ENCODE data around the gene NKAIN1. TPM values are rescaled to one million over a fixed set of nuclear protein-coding genes. Genes with fewer than 3 reads are reported as not detected.

Gene NKAIN1
- total RNA-seq, 2 donors from 2014 or later, result not detected

DNA sequence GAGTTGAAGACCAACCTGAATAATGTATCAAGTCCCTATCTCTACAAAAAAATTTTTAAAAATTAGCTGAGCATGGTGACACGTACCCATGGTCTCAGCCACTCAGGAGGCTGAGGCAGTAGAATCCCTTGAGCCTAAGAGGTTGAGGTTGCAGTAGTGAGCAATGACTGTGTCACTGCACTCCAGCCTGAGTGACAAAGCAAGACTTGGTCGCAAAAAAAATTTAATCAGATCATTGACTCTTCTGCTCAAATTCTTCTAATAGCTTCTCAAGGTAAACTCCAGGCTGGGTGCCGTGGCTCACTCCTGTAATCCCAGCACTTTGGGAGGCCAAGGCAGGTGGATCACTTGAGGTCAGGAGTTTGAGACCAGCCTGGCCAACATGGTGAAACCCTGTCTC lies 88.3 kb downstream of the NKAIN1 start:
- no peaks in the 10 kb centered on the region for H3K27me3 ChIP-seq
- H3K9me3 ChIP-seq, result no peaks in the 10 kb centered on the region
- H3K4me1 ChIP-seq, result peaks cover 12% of the 10 kb centered on the region
- intact Hi-C loops (cut with DNase I), result no loop called here
- H3K4me3 ChIP-seq, result no peak overlapping the region
- TF ChIP-seq, protein P1, sequence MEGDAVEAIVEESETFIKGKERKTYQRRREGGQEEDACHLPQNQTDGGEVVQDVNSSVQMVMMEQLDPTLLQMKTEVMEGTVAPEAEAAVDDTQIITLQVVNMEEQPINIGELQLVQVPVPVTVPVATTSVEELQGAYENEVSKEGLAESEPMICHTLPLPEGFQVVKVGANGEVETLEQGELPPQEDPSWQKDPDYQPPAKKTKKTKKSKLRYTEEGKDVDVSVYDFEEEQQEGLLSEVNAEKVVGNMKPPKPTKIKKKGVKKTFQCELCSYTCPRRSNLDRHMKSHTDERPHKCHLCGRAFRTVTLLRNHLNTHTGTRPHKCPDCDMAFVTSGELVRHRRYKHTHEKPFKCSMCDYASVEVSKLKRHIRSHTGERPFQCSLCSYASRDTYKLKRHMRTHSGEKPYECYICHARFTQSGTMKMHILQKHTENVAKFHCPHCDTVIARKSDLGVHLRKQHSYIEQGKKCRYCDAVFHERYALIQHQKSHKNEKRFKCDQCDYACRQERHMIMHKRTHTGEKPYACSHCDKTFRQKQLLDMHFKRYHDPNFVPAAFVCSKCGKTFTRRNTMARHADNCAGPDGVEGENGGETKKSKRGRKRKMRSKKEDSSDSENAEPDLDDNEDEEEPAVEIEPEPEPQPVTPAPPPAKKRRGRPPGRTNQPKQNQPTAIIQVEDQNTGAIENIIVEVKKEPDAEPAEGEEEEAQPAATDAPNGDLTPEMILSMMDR (IDR thresholded peaks at IDR 0.05), result no peak
- TF ChIP-seq POLR2A (IDR thresholded peaks at IDR 0.05), result no peak
- DNase-seq (no peak), ATAC-seq (no peak)
- 78 to 85% methylated on average over 3 of the region's 3 CpGs for WGBS, 2 donors
- no peak overlapping the region for H3K27ac ChIP-seq
- H3K36me3 ChIP-seq (replicated peaks in 1 of 2; ENCODE audit: insufficient read depth in 1 of 2, low read depth in 2 of 2), result no peaks in the 10 kb centered on the region

DNA sequence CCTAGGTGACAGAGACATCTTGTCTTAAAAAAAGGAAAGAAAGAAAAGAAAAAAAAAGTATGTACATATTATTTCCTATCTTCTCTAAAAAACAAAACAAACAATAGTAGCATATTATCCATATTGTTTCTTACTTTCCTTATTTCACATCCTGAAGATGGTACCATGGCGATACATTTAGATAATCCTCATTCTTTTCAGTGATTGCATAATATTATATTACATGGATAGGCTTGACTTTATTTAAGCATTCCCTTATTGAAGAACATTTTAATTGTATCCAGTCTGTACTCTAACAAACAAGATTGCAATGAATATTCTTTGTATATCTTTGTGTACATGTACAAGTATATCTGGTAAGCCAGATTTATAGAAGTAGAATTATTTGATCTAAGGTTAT lies 91.3 kb downstream of the NKAIN1 start:
- WGBS, 2 donors, result 88 to 97% methylated on average over 1 of the region's 1 CpG
- H3K27me3 ChIP-seq, result no peaks in the 10 kb centered on the region
- TF ChIP-seq, protein P1 (IDR thresholded peaks at IDR 0.05), result no peak
- no peak for TF ChIP-seq POLR2A (IDR thresholded peaks at IDR 0.05)
- no peaks in the 10 kb centered on the region for H3K4me1 ChIP-seq
- no peaks in the 10 kb centered on the region for H3K9me3 ChIP-seq
- H3K36me3 ChIP-seq (replicated peaks in 1 of 2; ENCODE audit: insufficient read depth in 1 of 2, low read depth in 2 of 2), result no peaks in the 10 kb centered on the region
- H3K27ac ChIP-seq, result no peak overlapping the region
- DNase-seq (no peak), ATAC-seq (no peak)
- intact Hi-C loops (cut with DNase I), result no loop called here
- H3K4me3 ChIP-seq, result no peak overlapping the region

DNA sequence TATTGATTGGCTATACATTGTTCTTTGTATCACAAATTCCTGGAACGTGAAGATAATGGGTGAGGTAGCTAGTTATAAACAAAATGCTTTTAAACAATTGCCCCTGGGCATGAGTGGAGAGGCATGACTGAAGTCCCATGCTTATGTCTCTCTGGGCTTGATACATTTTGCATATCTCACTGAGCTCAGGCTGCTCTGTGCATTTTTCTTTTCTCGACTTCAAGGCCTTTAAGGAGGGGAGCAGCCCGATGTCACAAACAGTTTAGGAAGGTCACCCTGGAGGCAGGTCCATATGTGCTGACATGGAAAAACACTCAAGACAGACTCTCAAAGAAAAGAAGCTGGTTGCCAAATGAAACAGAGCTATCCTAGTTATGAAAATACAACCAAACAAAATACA lies 94.0 kb downstream of the NKAIN1 start:
- H3K4me1 ChIP-seq, result no peaks in the 10 kb centered on the region
- H3K9me3 ChIP-seq, result no peaks in the 10 kb centered on the region
- WGBS, 2 donors, result 13 to 29% methylated on average over 3 of the region's 3 CpGs
- no peaks in the 10 kb centered on the region for H3K27me3 ChIP-seq
- H3K36me3 ChIP-seq (replicated peaks in 1 of 2; ENCODE audit: insufficient read depth in 1 of 2, low read depth in 2 of 2), result no peaks in the 10 kb centered on the region
- DNase-seq, result no peak
- TF ChIP-seq, protein P1 (IDR thresholded peaks at IDR 0.05), result no peak
- TF ChIP-seq POLR2A (IDR thresholded peaks at IDR 0.05), result no peak
- no peak overlapping the region for H3K4me3 ChIP-seq
- intact Hi-C loops (cut with DNase I), result no loop called here
- H3K27ac ChIP-seq, result no peak overlapping the region
- no peak for ATAC-seq

DNA sequence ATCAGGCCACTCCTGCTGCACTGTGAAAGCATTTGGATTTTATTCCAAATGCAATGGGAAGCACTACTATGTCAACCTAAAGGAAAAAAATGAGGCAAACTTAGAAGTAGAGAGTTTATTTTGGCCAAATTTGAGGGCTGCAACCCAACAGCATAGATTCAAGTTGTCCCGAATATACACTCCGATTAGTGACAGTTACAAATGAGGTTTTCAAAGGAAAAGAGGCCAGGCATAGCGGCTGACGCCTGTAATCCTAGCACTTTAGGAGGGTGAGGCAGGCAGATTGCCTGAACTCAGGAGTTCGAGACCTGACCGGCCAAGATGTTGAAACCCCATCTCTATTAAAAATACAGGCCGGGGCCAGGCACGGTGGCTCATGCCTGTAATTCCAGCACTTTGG lies 95.2 kb downstream of the NKAIN1 start:
- no peak for DNase-seq
- Histone ChIP-seq H3K36me3 (replicated peaks in 1 of 2; ENCODE audit: insufficient read depth in 1 of 2, low read depth in 2 of 2) (no peaks in the 10 kb centered on the region), H3K9me3 (no peaks in the 10 kb centered on the region), H3K27me3 (no peaks in the 10 kb centered on the region), H3K4me1 (no peaks in the 10 kb centered on the region), H3K4me3 (no peak overlapping the region), H3K27ac (no peak overlapping the region)
- no peak for ATAC-seq
- TF ChIP-seq, protein P1 (IDR thresholded peaks at IDR 0.05), result no peak
- TF ChIP-seq POLR2A (IDR thresholded peaks at IDR 0.05), result no peak
- WGBS, 2 donors, result 85 to 87% methylated on average over 8 of the region's 8 CpGs
- intact Hi-C loops (cut with DNase I), result no loop called here

DNA sequence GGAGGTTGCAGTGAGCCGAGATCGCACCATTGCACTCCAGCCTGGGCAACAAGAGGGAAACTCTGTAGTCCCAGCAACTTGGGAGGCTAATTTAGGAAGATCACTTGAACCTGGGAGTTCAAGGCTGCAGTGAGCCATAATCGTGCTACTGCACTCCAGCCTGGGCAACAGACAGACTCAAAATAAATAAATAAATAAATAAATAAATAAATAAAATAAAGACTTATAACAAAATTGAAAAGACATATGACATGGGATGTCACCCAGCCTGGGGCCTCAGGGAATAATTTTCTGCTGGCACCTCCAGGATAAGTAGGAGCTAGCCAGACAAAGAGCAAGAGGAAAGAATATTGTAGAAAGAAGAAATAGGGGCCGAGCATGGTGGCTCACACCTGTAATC lies 96.2 kb downstream of the NKAIN1 start:
- no peak for ATAC-seq
- 94% methylated on average over 4 of the region's 4 CpGs for WGBS, 2 donors
- intact Hi-C loops (cut with DNase I), result no loop called here

More for the DNA sequence above, 96.2 kb downstream of the NKAIN1 start:
- H3K9me3 ChIP-seq, result no peaks in the 10 kb centered on the region
- H3K4me1 ChIP-seq, result no peaks in the 10 kb centered on the region
- H3K27me3 ChIP-seq, result no peaks in the 10 kb centered on the region
- H3K36me3 ChIP-seq (replicated peaks in 1 of 2; ENCODE audit: insufficient read depth in 1 of 2, low read depth in 2 of 2), result no peaks in the 10 kb centered on the region
- TF ChIP-seq, protein P1 (IDR thresholded peaks at IDR 0.05), result no peak
- no peak for TF ChIP-seq POLR2A (IDR thresholded peaks at IDR 0.05)
- H3K27ac ChIP-seq, result no peak overlapping the region
- no peak for DNase-seq
- H3K4me3 ChIP-seq, result no peak overlapping the region

All from body of pancreas (tissue), 4 donors.